Umbilical cord (tissue), 2 donors: ENCODE data around the gene DOLPP1. TPM values are rescaled to one million over a fixed set of nuclear protein-coding genes. Genes with fewer than 3 reads are reported as not detected.
A peak's percentile ranks its signal among the peaks of the same experiment; 100 is the strongest.

Experiments
- DNase-seq: peaks from one replicate; pipeline ENCODE4 v3.0.0-alpha.2; 2015; ENCODE audit warnings: low spot score
- total RNA-seq: library from RNA; depleted of rRNA; stranded (reverse); fragments of >200 nt; gene quantifications from one replicate; pipeline ENCODE4 v1.2.3, GENCODE V29; 2014; ENCODE audit warnings: low replicate concordance; ENCODE audit not compliant: insufficient read depth

Gene DOLPP1
- total RNA-seq, 1 donor from 2014 or later, result 4.8 TPM

- no peak for DNase-seq
Observed at GRCh38 chr9:129064499-129064908, 16.4 kb upstream of the DOLPP1 start.

- no peak for DNase-seq
Observed at GRCh38 chr9:129068110-129068509, 12.8 kb upstream of the DOLPP1 start.

- DNase-seq, result peak; percentile 57
Observed at GRCh38 chr9:129068990-129069861, 11.7 kb upstream of the DOLPP1 start.

GRCh38 chr9:129069862-129070641, 10.9 kb upstream of the DOLPP1 start:
- no peak for DNase-seq

- DNase-seq, result no peak
Observed at GRCh38 chr9:129070696-129071525, 10.0 kb upstream of the DOLPP1 start.

GRCh38 chr9:129071526-129072126, 9.3 kb upstream of the DOLPP1 start:
- DNase-seq, result no peak

GRCh38 chr9:129072171-129072570, 8.7 kb upstream of the DOLPP1 start:
- no peak for DNase-seq

- no peak for DNase-seq
Observed at GRCh38 chr9:129073404-129073803, 7.5 kb upstream of the DOLPP1 start.

- DNase-seq, result no peak
Observed at GRCh38 chr9:129074106-129074505, 6.8 kb upstream of the DOLPP1 start.

GRCh38 chr9:129075996-129076639, 4.8 kb upstream of the DOLPP1 start:
- no peak for DNase-seq

- DNase-seq, result no peak
Observed at GRCh38 chr9:129076640-129077037, 4.3 kb upstream of the DOLPP1 start.

GRCh38 chr9:129077236-129077635, 3.7 kb upstream of the DOLPP1 start:
- DNase-seq, result no peak

GRCh38 chr9:129078691-129079503, 2.0 kb upstream of the DOLPP1 start:
- DNase-seq, result no peak

GRCh38 chr9:129079829-129080228, 1.1 kb upstream of the DOLPP1 start:
- DNase-seq, result no peak

- no peak for DNase-seq
Observed at GRCh38 chr9:129080298-129080600, 662 bp upstream of the DOLPP1 start.

GRCh38 chr9:129081388-129081904, 535 bp downstream of the DOLPP1 start:
- DNase-seq, result no peak

GRCh38 chr9:129084087-129084486, 3.2 kb downstream of the DOLPP1 start:
- DNase-seq, result no peak

- no peak for DNase-seq
Observed at GRCh38 chr9:129089246-129089645, 8.3 kb downstream of the DOLPP1 start.

GRCh38 chr9:129093602-129094386, 12.9 kb downstream of the DOLPP1 start:
- DNase-seq, result no peak
